Endometrial microvascular endothelial cells (primary cell): Measurements from ENCODE around the gene TMEM87A. TPM values are rescaled to one million over a fixed set of nuclear protein-coding genes. Genes with fewer than 3 reads are reported as not detected.
"Not testable (repeated sequence)": the region's sequence is repeated elsewhere in the genome, so short reads cannot be mapped to it uniquely, and the experiment has no call there.

Source experiments
- in situ Hi-C: cut with HindIII; loops from 2 replicates; pipeline ENCODE4 v1.10.0; 2017; ENCODE audit warnings: low sequenced_read_pairs, low pct_unique_long_range_greater_than_20kb; ENCODE audit errors: inconsistent ontology term
- total RNA-seq: library from RNA; depleted of rRNA; stranded (reverse); fragments of >200 nt; gene quantifications from one replicate; pipeline ENCODE4 v1.2.3, GENCODE V29; 2015; ENCODE audit errors: inconsistent ontology term

TMEM87A gene, protein sequence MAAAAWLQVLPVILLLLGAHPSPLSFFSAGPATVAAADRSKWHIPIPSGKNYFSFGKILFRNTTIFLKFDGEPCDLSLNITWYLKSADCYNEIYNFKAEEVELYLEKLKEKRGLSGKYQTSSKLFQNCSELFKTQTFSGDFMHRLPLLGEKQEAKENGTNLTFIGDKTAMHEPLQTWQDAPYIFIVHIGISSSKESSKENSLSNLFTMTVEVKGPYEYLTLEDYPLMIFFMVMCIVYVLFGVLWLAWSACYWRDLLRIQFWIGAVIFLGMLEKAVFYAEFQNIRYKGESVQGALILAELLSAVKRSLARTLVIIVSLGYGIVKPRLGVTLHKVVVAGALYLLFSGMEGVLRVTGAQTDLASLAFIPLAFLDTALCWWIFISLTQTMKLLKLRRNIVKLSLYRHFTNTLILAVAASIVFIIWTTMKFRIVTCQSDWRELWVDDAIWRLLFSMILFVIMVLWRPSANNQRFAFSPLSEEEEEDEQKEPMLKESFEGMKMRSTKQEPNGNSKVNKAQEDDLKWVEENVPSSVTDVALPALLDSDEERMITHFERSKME
- total RNA-seq: 35.3 TPM

DNA sequence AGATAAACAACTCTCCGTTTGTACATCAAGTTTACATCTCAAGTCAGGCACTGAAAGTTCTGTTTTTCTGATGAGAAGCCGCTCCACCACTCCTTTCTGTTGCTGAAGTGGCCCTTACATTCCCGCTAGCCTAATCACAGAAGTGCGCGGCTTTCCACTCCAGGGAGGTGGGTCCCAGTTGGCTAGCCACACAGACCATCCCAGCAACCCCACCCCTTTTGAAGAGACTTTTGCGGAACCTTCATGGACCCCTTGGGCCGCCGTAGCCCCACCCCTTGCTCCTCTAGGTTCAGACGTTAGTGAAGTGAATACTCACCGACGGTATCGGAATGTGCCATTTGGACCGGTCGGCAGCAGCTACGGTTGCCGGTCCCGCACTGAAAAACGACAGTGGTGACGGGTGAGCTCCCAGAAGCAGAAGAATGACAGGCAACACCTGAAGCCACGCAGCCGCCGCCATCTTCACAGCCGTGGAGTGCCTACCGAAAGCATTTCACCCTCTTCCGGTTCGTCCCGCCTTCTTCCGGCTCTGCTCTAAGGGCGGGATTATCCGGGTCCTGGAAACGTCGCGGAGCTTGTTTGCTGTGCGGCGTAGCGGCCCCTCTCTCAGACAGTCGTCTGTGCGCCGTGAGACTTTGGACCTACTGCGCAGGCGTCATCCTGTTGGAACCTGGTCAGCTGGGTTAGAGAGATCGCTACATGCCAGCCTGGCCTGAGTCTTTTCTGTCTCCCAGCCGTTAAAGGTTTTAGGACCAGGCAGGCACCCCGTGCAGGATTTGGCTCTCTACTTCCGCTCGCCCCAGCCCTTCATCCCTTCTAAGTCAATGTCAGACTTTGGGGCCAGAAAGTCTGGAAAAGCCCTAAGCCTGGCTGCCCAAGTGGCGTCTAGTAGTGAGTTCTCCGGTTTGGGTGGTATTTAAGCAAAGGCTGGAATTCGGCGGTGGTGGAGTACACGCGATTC lies at the start of gene TMEM87A, which contains the start of gene GANC:
Gene TMEM87A, minus strand, starts transcription at position 495 of the 961 bp plus-strand sequence. Its CDS starts 35 bp downstream, at position 460.
Gene GANC, plus strand, starts transcription at position 263 of the 961 bp plus-strand sequence. CDS start 1,281 bp downstream, outside the sequence.
- in situ Hi-C loops: no loop called here

DNA sequence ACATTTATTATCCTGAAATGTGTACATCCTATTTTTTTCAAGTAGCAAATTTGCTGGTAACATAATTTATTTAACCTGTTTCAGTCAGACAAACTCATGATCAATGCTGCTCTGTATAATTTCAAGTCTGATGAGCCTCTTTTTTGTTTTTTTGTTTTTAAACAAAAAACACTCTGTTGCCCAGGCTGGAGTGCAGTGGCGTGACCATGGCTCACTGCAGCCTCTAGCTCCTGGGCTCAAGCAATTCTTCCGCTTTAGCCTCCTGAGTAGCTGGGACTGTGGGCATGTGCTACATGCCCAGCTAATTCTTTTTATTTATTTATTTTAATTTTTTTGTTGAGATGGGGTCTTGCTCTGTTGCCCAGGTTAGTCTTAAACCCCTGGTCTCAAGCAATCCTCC lies 46.0 kb upstream of the TMEM87A start:
- in situ Hi-C loops: no loop called here

- in situ Hi-C loops: not testable (repeated sequence)
Measured at GRCh38 chr15:42316282-42316805, 43.1 kb upstream of the TMEM87A start.

DNA sequence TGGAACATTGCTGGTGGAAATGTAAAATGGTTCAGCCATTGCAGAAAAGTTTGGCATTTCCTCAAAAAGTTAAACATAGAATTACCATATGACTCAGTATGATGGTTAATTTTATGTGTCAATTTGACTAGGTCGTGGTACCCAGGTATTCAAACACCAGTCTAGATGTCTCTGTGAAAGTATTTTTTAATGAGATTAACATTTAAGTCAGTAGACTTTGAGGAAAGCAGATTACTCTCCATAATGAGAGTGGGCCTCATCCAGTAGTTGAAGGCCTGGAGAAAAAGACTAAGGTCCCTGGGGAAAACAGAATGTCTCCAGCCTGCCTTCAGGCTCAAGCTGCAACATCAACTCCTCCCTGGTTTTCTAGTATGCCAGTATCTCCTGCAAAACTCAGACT lies 42.3 kb upstream of the TMEM87A start:
- in situ Hi-C loops: no loop called here

DNA sequence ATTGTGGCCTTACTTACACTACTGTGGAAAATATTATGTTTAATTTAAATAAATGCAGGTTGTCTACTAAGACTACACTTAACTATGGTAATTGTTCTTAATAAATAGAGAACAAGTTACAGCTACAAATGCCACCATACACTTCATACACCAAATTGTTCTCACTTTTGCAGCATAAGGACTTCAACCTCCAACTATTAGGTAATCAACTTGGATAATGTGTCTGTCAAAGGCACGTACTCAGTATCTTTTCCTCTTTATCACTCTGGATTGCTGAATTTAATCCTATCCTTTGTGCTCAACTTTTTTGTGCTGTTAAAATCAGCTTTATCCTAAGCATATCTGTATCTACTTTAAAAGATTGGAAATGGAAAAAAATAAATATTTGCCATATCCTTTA lies 41.6 kb upstream of the TMEM87A start:
- in situ Hi-C loops: no loop called here

GRCh38 chr15:42313463-42313862 lies 40.2 kb upstream of the TMEM87A start:
- in situ Hi-C loops: no loop called here

DNA sequence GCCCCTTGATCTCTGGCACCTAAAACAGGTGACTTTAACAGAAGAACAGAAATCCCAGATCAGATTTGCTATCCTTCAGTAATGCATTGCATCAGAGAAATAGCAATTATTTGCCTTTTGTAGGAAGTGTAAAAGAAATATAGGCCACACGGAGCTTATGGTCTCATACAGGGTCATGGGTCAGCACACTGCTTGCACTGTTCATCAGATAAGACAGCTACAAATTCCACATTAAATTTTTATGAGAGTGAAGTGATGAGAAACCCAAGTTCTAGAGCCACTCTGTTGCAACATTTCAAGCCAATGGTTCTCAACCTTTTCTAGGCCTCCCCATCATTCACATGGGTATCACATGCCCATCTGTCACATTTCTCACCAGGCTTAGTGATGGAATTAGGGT lies 33.4 kb upstream of the TMEM87A start:
- in situ Hi-C loops: no loop called here

- in situ Hi-C loops: not testable (repeated sequence)
Measured at GRCh38 chr15:42301004-42301403, 27.8 kb upstream of the TMEM87A start.

DNA sequence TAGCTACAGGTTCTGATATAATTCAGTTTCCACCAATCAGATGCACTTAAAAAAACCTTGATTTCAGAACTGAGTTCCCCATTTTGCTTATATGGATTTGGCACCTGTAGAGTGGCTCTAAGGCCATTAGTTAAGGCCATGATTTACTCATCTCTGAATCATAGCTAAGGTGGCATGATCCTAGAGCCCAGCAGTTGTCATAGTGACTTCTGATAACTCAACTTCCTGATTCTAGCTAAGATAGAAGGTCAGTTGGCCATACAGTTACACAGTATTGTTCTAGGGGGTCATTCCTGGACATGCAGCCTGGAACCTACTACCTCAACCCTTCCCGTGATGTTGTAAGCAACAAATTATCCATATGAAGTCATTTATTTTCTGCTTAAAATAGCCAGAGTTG lies 15.9 kb upstream of the TMEM87A start:
- in situ Hi-C loops: no loop called here

DNA sequence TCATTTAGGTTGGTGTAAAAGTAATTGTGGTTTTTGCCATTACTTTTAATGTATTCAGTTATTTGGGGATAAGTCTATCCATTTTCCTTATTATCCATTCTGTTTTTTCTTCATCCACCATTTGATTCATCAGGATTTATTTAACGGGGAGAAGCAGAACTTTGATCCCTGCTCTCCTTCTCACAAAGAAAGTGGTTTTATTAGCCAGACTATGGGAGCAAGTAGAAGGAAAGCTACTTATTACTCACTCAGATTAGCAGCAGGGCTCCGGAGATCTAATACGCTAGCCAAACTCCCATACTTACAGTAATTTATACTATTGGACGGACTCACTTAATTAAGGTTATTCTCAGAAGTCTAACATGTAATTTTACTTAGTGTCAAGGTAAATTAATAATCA lies 14.7 kb upstream of the TMEM87A start:
- in situ Hi-C loops: no loop called here

DNA sequence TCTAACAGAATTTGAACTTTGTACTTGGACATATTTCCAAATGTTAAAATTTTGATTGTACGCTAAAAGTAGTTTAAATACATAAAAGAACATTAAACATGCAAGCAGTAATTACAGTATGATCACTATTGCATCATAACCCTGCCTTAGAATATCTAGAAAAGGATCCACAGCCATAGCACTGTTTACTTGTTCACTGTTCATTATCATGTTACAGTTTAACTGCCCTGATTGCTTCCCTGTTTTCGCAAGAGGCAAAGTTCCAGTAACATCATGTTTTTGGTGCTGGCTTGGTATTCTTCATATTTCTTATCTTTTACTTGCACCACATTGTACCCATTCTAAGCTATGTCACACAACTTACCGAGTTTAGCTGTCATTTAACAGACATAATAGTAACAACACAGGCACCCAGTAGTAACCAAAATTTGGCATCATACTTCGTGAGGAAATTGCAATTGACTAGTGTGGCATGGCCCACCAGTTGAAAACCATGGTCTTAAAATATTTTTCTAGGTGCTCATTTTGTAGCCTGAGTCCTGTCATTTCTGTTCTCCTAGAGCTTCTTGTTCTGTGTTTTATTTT lies 13.3 kb upstream of the TMEM87A start:
- in situ Hi-C loops: no loop called here

DNA sequence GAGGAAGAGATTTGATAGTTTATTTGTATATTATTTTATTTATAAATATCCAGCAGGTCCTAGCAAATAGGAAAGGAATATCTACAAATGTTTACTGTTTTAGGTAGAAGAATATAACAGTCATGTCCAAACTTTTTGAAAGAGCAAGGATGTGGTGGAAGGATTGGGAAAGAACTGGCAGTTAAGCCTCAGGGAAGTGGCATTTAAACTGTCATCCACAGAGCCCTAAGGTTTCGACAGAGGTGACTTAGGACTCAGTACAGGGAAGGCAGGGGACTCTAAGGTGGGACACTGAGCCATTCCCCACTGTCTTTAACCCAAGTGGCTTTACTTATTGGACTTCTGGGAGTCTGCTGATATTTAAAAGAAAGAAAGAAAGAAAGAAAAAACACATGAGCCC lies 11.8 kb upstream of the TMEM87A start:
- in situ Hi-C loops: no loop called here

DNA sequence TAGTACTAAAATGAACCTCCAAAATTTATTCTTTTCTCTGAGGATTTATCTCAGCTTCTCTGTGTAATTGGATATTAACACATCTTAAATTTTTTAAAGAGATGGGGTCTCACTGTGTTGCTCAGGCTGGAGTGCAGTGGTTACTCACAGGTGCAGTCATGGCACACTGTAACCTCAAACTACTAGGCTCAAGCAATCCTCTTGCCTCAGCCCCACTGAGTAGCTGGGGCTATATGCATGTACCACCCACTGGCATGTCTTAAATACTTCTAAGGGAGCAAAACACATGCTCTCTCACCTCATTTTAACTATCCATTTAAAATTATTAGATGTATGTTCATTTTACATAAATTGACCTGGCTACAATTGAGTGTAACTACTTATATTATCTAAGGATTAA lies 11.3 kb upstream of the TMEM87A start:
- in situ Hi-C loops: no loop called here

GRCh38 chr15:42283671-42284070 lies 10.4 kb upstream of the TMEM87A start:
- in situ Hi-C loops: no loop called here

- in situ Hi-C loops: no loop called here
Measured at GRCh38 chr15:42282926-42283325, 9.7 kb upstream of the TMEM87A start.

DNA sequence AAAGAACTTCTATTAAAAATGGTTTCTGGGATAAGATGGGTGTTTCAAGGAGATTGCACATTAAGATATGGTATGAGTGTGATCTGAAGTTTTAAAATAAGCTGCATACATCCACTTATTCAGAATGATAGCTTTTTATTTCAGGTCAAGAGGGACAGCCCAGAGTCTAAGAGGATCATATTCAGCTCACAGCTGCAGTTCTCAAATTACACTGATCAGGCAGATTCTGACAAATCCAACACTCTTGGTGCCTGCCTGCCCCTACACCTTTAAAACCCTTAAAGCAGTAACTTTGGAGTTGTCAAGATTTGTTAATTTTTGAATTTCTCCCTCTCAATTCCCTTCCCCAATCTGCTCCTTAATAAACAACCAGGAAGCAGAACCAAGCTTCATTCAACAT lies 9.1 kb upstream of the TMEM87A start:
- in situ Hi-C loops: no loop called here

- in situ Hi-C loops: no loop called here
Measured at GRCh38 chr15:42279234-42279723, 6.0 kb upstream of the TMEM87A start.

DNA sequence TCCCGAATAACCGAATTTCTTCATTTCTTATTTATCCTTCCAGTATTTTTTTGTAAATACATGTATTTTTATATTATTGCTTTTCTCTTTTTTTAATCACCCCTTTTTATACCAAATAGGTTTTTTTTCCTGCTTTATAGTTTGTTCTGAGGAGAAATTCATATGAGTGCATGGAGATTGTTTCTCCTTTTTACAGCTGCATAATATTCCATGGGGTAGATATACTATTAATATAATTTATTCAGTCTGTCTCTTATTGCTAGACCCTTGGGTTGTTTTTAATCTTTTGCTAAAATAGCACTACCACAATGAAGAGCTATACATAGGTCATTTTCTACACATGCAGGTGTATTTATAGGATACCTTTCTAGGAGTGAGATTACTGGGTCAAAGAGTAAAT lies 3.5 kb upstream of the TMEM87A start:
- in situ Hi-C loops: no loop called here
